Glomerular visceral epithelial cell (primary cell): ENCODE measurements around the gene CAMSAP2.
A peak's percentile ranks its signal among the peaks of the same experiment; 100 is the strongest.
"Not testable (repeated sequence)": the region's sequence is repeated elsewhere in the genome, so short reads cannot be mapped to it uniquely, and the experiment has no call there.

Experiments used
- DNase-seq: peaks from one replicate; pipeline ENCODE4 v3.0.0-alpha.2; 2016; ENCODE audit errors: extremely low spot score

Gene CAMSAP2

GRCh38 chr1:200739702-200740570 lies 1.2 kb downstream of the CAMSAP2 start:
- DNase-seq = peak; percentile 37

GRCh38 chr1:200740571-200741208 lies 2.0 kb downstream of the CAMSAP2 start:
- DNase-seq = no peak

- no peak for DNase-seq
These were observed 3.0 kb downstream of the CAMSAP2 start for GRCh38 chr1:200741551-200742207.

- DNase-seq = no peak
These were observed 5.5 kb downstream of the CAMSAP2 start for GRCh38 chr1:200744143-200744542.

GRCh38 chr1:200749090-200749489 lies 10.4 kb downstream of the CAMSAP2 start:
- DNase-seq = no peak

GRCh38 chr1:200750749-200751148 lies 12.1 kb downstream of the CAMSAP2 start:
- DNase-seq = not testable (repeated sequence)

GRCh38 chr1:200751717-200752116 lies 13.0 kb downstream of the CAMSAP2 start:
- no peak for DNase-seq

- no peak for DNase-seq
These were observed 15.0 kb downstream of the CAMSAP2 start for GRCh38 chr1:200753650-200754198.

GRCh38 chr1:200755456-200755855 lies 16.8 kb downstream of the CAMSAP2 start:
- no peak for DNase-seq

- DNase-seq = no peak
These were observed 23.4 kb downstream of the CAMSAP2 start for GRCh38 chr1:200762089-200762488.

- DNase-seq = no peak
These were observed 28.6 kb downstream of the CAMSAP2 start for GRCh38 chr1:200767321-200767720.

GRCh38 chr1:200771625-200772555 lies 33.2 kb downstream of the CAMSAP2 start:
- DNase-seq = peak; percentile 35

- no peak for DNase-seq
These were observed 35.6 kb downstream of the CAMSAP2 start for GRCh38 chr1:200774311-200774710.

GRCh38 chr1:200774735-200775444 lies 36.2 kb downstream of the CAMSAP2 start:
- no peak for DNase-seq

- DNase-seq = no peak
These were observed 37.2 kb downstream of the CAMSAP2 start for GRCh38 chr1:200775850-200776249.

- no peak for DNase-seq
These were observed 38.3 kb downstream of the CAMSAP2 start for GRCh38 chr1:200776949-200777348.

- no peak for DNase-seq
These were observed 40.1 kb downstream of the CAMSAP2 start for GRCh38 chr1:200778766-200779165.

- DNase-seq = no peak
These were observed 40.6 kb downstream of the CAMSAP2 start for GRCh38 chr1:200779326-200779725.

GRCh38 chr1:200780545-200781369 lies 42.1 kb downstream of the CAMSAP2 start:
- DNase-seq = no peak

- DNase-seq = no peak
These were observed 45.2 kb downstream of the CAMSAP2 start for GRCh38 chr1:200783926-200784325.
